GM20431 (cell line): ENCODE data around the gene CCL24.
"Not testable (repeated sequence)": the region's sequence is repeated elsewhere in the genome, so short reads cannot be mapped to it uniquely, and the experiment has no call there.

Experiments
- in situ Hi-C: fragments of 300-500 bp; cut with MseI, MboI; formaldehyde crosslinking; loops from one replicate; pipeline ENCODE4 v1.15.0; 2020; ENCODE audit warnings: low sequenced_read_pairs; ENCODE audit not compliant: unreplicated experiment

The CCL24 gene, protein sequence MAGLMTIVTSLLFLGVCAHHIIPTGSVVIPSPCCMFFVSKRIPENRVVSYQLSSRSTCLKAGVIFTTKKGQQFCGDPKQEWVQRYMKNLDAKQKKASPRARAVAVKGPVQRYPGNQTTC

DNA sequence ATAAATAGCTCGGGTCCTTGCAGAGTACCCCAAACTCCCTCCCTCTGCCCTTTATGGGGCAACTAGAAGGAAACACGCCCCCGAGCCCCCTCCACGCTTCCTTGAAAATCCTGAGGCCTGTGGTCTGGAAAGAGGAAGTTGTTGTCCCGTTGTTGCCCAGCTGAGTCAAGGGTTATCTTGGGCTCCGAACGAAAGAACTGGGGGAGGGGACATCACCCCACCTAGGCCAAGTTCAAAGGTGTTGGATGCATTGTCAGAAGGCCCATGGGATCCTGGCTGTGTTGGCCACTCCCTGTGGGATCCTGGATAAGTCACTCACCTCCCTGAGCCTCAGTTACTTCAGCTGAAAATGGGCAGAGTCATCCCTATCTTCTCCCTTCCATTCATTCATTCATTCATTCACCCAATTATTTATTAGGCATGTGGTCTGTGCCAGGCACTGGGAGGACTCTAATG is at the start of gene CCL24:
CCL24 (minus strand) TSS at position 26 of the 456 bp plus-strand sequence. CDS start 91 bp downstream, outside the sequence.
- in situ Hi-C loops: no loop called here

DNA sequence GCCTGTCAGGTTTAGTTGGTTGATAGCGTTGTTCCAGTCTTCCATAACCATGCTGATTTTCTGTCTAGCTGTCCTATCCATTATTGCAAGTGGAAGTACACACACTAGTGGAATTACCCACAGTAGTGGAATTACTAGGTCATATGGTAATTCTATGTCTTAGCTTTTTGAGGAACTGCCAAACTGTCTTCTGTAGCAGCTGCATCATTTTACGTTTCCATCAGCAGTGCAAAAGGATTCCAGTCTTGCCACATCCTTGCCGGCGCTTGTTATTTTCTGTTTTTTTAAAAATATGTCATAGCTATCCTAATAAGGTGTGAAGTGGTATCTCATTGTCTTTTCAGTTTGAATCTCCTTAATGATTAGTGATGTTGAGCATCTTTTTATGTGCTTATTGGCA is 48.0 kb upstream of the CCL24 start:
- in situ Hi-C loops: loop anchor here (10.0 kb wide), 1 partner anchor 153 kb away; no protein-coding TSS in a partner anchor

DNA sequence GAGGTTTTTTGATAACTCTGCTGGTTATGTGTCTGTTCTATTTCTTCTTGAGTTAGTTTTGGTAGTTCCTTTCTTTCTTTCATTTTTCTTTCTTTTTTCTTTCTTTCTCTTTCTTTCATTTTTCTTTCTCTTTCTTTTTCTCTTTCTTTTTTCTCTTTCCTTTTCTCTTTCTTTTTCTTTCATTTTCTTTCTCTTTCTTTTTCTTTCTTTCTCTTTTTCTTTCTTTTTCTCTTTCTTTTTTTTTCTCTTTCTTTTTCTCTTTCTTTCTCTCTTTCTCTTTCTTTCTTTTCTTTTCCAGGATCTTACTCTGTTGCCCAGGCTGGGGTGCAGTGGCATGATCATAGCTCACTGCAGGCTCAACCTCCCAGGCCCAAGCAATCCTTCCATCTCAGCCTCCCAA is 44.8 kb upstream of the CCL24 start:
- in situ Hi-C loops: no loop called here

DNA sequence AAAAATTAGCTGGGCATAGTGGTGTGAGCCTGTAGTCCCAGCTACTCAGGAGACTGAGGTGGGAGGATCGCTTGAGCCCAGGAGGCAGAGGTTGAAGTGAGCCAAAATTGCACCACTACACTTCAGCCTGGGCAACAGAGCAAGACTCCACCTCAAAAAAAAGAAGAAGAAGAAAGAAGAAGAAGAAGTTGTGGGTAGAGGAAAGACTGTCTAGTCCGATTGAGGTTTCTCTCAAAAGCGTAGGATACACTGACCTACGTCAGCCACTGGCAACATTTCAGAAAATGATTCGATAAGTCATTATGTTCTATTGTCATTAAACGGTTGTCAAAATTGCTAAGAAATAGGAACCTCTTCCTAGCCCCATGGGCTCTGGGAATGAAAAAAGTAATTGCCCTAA is 42.9 kb upstream of the CCL24 start:
- in situ Hi-C loops: no loop called here

DNA sequence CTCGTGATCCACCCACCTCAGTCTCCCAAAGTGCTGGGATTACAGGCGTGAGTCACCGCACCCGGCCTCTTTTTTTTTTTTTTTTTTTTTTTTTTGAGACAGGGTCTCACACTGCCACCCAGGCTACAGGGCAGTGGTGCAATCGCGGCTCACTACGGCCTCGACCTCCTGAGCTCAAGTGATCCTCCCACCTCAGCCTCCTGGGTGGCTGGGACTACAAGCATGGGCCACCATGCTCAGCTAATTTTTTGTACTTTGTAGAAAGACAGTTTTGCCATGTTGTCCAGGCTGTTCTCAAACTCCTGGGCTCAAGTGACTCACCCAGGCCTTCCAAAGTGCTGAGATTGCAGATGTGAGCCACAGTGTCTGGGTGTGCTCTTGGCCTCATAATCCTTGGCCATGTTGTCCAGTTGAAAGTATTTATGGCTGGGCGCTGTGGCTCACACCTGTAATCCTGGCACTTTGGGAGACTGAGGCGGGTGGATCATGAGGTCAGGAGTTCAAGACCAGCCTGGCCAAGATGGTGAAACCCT is 41.3 kb upstream of the CCL24 start:
- in situ Hi-C loops: not testable (repeated sequence)

DNA sequence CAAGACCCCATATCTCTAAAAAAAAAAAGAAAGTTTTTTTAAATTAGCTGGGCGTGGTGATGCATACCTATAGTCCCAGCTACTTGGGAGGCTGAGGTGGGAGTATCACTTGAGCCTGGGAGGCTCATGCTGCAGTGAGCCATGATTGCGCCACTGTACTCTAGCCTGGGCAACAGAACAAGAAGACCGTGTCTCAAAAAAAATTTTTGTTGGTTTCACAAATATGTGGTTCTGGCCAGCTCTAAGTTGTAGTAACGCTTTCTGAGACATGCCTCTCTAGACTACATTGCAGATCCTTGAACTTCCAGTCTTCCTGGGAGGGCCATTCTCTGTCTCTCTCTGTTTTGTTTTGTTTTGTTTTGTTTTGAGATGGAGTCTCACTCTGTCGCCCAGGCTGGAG is 40.6 kb upstream of the CCL24 start:
- in situ Hi-C loops: no loop called here

DNA sequence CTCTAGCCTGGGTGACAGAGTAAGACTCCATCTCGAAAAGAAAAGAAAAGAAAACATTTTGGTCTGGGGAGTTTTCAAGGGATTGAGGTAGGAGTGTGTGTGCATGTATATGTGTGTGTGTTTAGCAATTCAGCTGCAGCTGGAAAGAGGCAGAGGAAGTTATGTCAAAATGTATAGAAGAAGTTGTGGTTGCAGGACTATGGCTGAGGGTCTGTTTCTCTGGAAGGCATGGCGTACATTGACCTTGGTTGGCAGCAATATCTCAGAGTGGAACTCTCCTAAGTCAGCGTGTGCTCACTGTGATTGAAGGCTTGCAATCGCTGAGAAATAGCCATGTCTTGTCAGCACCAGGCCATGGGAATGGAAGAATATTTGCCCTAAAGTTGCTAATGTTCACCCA is 36.6 kb upstream of the CCL24 start:
- in situ Hi-C loops: no loop called here

DNA sequence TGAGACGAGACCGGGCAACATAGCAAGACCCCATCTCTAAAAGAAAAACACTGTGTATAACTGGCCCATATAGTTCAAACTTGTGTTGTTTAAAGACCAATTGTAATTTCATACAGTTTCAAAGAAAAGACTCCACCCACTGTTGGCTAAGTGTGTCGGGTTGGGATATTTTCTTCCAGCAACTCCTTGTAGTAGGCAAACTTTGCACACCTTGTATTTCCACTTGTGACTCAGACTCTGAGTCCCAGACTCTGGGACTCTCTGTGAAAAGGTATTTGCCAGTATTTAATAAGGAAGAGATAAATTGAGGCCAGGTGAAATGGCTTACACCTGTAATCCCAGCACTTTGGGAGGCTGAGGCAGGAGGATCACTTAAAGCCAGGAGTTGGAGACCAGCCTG is 36.0 kb upstream of the CCL24 start:
- in situ Hi-C loops: no loop called here

DNA sequence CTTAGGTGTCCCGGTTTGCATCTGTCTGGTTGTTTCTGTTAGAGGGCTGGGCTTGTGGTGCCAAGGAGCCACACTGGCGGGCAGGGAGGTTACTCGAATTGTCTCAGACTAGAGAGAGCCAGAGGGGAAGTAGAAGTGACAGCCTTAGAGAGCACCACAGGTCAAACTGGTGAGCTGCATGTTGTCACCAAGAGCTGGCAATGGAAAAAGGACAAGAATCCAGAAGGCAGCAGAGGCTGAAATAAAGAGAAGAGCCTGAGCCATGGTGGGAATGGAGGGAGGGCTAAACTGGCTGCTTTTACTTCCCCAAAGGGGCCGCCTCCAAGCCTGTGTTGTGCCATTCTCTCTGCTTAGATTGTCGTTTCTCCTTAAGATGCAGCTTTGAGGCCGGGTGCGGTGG is 34.1 kb upstream of the CCL24 start:
- in situ Hi-C loops: no loop called here

DNA sequence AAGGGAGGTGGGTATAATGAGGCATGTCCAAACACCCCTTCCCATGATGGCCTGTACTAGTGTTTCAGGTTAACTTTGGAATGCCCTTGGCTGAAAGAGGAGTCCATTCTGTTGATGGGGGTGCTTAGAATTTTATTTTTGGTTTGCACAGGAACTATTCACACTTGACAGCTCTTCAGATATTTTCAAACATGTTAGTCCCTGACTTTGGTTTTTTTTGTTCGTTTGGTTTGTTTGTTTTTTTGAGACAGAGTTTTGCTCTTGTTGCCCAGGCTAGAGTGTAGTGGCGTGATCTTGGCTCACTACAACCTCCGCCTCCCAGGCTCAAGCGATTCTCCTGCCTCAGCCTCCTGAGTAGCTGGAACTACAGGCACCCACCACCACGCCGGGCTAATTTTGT is 31.5 kb upstream of the CCL24 start:
- in situ Hi-C loops: not testable (repeated sequence)

DNA sequence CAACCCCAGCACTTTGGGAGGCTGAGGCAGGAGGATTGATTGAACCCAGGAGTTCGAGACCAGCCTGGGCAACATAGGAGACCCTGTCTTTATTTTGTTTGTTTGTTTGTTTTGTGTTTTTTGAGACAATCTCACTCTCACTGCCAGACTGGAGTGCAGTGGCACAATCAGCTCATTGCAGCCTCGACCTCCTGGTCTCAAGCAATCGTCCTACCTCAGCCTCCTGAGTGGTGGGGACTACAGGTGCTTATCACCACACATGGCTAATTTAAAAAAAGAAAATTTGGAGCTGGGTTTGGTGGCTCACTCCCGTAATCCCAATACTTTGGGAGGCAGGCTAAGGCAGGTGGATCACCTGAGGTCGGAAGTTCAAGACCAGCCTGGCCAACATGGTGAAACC is 30.6 kb upstream of the CCL24 start:
- in situ Hi-C loops: no loop called here

DNA sequence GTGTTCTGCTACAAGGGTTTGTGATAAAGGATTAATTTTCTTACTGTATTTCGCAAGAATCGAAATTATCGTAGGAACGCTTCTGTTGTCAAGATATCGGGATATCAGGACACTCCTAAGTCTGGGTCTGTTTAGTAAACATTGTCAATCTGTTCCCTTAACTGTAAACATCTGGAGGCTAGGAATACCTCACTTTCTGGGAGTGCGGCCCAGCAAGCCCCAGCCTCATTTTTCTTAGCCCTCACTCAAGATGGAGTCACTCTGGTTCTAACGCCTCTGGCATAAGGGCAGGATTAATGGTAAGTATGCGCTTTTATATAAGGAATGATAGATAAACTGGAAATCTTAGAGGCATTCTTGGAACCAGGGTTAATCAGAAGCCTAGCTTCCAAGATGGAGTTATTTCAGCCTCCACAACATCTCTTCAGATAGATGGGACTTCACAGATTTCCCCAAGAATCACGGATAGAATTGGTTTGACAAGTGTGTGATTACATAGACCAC is 30.1 kb upstream of the CCL24 start:
- in situ Hi-C loops: no loop called here

DNA sequence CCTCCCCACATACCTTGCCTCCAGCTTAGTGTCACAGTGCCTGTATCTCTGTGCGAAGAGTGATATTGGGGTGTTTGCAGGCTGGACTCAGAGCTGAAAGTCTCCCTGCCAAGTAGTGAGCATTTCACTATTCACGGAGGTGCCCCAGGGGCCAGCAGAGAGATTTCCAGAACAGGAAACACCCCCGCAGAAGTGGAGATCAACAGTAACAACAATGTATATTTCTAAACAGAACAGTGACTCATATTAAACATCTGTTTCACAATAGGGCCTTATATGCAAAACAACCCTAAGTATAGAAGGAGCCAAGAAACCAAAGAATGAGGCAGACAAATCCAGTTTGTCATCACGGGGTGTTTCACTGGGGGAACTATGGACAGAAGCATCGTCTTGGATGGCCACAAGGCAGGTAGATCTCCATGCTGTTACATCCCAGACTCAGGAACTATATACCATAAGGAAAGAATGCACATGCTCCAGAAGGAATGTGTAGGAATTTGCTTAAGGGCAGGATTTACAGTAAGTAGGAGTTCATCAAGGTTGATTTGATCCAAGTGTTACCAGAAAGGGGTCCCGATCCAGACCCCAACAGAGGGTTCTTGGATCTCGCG is 29.3 kb upstream of the CCL24 start:
- in situ Hi-C loops: no loop called here

DNA sequence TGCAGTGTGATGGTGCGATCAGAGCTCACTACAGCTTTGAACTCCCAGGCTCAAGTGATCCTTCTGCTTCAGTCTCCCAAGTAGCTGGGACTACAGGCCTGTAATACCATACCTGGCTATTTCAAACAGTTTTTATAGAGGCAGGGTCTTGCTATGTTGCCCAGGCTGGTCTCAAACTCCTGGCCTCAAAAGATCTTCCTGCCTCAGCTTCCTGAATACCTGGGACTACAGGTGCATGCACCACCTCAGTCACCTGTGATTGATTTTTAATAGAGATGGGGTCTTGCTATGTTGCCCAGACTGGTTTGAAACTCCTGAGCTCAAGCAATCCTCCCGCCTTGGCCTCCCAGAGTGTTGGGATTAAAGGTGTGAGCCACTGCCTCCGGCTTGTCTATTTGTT is 26.4 kb upstream of the CCL24 start:
- in situ Hi-C loops: no loop called here

DNA sequence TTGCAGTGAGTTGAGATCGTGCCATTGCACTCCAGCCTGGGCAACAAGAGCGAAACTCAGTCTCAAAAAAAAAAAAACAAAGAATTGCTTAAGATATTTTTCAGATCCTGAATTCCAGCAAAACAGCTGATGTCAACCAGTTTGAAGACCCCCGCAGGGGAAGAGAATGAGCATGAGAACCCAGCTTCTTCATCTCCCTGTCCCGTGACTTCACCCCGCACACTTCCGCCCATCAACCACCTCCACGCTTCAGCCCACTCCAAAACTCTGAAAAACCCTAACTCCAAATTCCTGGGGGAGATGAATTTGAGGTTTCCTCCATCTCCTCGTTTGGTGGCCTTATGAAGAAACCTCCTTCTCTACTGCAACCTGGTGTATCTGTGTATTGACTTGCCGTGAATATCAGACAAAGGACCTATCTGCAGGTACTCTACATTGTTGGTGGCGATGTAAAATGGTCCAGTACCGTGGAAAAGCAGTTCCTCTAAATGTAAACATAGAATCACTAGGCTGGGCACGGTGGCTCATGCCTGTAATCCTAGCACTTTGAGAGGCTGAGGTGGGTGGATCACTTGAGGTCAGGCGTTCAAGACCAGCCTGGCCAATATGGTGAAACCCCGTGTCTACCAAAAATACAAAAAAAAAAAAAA is 24.8 kb upstream of the CCL24 start:
- in situ Hi-C loops: not testable (repeated sequence)

DNA sequence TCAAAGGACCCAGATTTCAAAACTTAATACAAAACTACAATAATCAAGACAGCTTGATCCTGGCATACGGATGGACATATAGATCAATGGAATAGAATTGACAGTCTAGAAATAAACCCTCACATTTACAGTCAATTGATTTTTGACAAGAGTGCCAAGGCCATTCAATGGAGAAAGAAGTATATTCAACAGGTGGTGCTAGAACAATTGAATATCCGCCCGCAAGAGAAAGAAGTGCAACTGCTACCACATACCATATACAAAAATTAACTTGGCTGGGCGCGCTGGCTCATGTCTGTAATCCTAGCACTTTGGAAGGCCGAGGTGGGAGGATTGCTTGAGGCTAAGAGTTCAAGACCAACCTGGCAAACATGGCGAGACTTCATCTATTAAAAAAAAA is 23.2 kb upstream of the CCL24 start:
- in situ Hi-C loops: no loop called here

DNA sequence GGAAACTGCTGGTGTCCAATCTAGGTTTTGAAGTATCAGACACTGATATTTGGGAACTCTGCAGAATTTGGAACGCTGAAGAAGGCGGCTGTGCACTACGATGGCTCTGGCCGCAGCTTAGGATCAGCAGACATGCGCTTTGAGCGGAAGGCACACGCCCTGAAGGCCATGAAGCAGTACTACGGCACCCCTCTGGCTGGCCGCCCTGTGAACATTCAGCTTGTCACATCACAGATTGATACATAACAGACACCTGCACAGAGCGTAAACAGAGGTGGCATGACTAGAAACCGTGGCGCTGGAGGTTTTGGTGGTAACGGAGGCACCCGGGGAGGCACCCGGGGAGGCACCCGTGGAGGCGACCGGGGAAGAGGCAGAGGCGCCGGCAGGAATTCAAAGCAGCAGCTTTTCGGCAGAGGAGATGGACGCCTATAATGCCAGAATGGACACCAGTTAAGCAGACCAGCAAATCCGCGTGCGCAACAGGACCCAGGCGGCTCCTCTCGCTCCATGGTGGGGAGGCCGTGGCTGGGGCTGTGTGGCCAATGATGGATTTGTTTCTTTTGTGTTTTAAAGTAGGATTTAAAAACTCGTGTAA is 22.2 kb upstream of the CCL24 start:
- in situ Hi-C loops: no loop called here

DNA sequence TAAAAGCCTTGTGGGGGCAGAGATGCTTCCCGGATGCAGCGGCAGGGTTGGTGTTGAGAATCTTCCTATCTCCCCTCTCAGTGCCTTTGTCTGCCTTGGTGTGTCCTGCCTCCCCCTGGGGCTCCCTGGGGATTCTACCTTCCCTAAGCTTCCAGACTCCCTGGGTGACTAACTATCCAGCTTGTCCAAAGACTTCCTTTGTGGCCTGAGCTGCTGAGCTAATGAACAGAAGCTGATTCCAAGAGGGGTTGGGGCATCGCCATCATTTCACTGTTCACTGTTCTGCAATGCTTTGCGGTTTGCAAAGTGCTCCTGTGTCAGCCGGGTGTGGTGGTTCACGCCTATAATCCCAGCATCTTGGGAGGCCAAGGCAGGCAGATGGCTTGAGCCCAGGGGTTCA is 20.1 kb upstream of the CCL24 start:
- in situ Hi-C loops: not testable (repeated sequence)

DNA sequence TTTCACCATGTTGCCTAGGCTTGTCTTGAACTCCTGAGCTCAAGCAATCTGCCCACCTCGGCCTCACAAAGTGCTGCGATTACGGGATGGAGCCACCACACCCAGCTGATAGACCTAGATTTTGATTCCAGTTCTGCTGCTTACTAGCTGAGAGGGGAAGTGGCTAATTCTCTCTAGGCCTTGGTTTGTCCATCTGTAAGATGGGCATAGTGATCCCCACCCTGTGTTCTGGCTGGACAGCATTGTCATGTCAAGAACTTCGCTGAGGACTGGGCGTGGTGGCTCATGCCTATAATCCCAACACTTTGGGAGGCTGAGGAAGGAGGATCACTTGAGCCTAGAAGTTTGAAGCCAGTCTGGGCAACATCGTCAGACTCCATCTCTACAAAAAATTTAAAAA is 17.4 kb upstream of the CCL24 start:
- in situ Hi-C loops: no loop called here

DNA sequence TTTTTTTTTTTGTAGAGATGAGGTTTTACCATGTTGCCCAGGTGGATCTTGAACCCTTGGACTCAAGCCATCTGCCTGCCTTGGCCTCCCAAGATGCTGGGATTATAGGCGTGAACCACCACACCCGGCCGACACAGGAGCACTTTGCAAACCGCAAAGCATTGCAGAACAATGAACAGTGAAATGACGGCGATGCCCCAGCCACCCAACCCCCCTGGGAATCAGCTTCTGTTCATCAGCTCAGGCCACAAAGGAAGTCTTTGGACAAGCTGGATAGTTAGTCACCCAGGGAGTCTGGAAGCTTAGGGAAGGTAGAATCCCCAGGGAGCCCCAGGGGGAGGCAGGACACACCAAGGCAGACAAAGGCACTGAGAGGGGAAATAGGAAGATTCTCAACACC is 16.1 kb upstream of the CCL24 start:
- in situ Hi-C loops: not testable (repeated sequence)
